K562 (cell line): ENCODE data around the gene CTU1. TPM values are rescaled to one million over a fixed set of nuclear protein-coding genes. Genes with fewer than 3 reads are reported as not detected.

Experiments used
- ATAC-seq: fragments of 200-7000 bp; cut with Tn5 transposase; 3 replicates; pipeline ENCODE4 v1.9.1; 2020; ENCODE audit warnings: moderate library complexity
- BruUV-seq: library from RNA; stranded (reverse); fragments of 400-500 nt; replicated peaks from 2 replicates; lab custom pipeline; 2021; lab: Mats Ljungman, UMichigan
- CTCF ChIA-PET: fragments of 300-600 bp; formaldehyde crosslinking; extraction: SDS; loops from one replicate; lab custom pipeline; 2021; ENCODE audit warnings: low intra/inter-chr PET ratio; lab: Yijun Ruan, JAX
- POLR2A ChIA-PET: fragments of 300-600, 350-650 bp; sonication (Branson Sonifier 250); formaldehyde crosslinking; extraction: SDS; loops from one replicate; lab custom pipeline; 2021; ENCODE audit warnings: antibody characterized with exemption, inconsistent platforms; lab: Yijun Ruan, JAX
- DNase-seq, 4 experiments: peaks; one replicate each; pipeline versions ENCODE4 v3.0.0 to v3.0.0-alpha.2; 2011 to 2018; ENCODE audit warnings: low spot score in 3 of 4, mixed read lengths in 3 of 4; ENCODE audit errors: extremely low read depth in 1 of 4
- FAIRE-seq: peaks from 2 replicates; lab custom pipeline; 2011; peaks lifted over from hg19 to GRCh38; lab: Jason Lieb, UNC
- H2AFZ ChIP-seq: 2 replicates; pipeline ENCODE4 v1.6.0; 2011; ENCODE audit warnings: low read depth, low read length, control low read depth, inconsistent platforms
- H3K27ac ChIP-seq: fragments of 200-600 bp; 3 replicates; pipeline ENCODE4 v1.8.0; 2011; ENCODE audit warnings: low read depth, mild to moderate bottlenecking, control low read depth, inconsistent platforms, low read length, moderate library complexity, mixed read lengths; ENCODE audit errors: extremely low read depth
- H3K27me3 ChIP-seq, 2 experiments: fragments of 300-600 bp in 1 of 2; 2 replicates in 1 of 2; 3 replicates in 1 of 2; pipeline versions ENCODE4 v1.6.0 to v1.8.0; 2011; ENCODE audit warnings: inconsistent platforms in 2 of 2, low read length in 2 of 2, mild to moderate bottlenecking in 1 of 2, mixed read lengths in 1 of 2, moderate library complexity in 1 of 2; ENCODE audit not compliant: control insufficient read depth in 2 of 2, insufficient read depth in 2 of 2
- H3K36me3 ChIP-seq: fragments of 300-600 bp; 3 replicates; pipeline ENCODE4 v1.8.0; 2011; ENCODE audit warnings: mild to moderate bottlenecking, low read length, inconsistent platforms; ENCODE audit not compliant: control insufficient read depth, insufficient read depth
- H3K4me1 ChIP-seq, 2 experiments: fragments of 200-600 bp in 1 of 2; replicated peaks in 1 of 2; 2 replicates in 1 of 2; 3 replicates in 1 of 2; pipeline versions ENCODE4 v1.5.1 to v1.8.0; 2011; ENCODE audit warnings: inconsistent platforms in 2 of 2, low read length in 2 of 2, mild to moderate bottlenecking in 1 of 2, mixed read lengths in 1 of 2, moderate library complexity in 1 of 2; ENCODE audit not compliant: control insufficient read depth in 2 of 2, insufficient read depth in 2 of 2
- H3K4me2 ChIP-seq: 2 replicates; pipeline ENCODE4 v1.6.1; 2011; ENCODE audit warnings: low read length, control low read depth, inconsistent platforms, mixed read lengths; ENCODE audit not compliant: insufficient read depth
- H3K4me3 ChIP-seq: fragments of 200-600 bp; sonication (generic), shearing (Covaris generic); 2 replicates; pipeline ENCODE4 v1.5.1; 2016; ENCODE audit warnings: control low read depth, inconsistent platforms
- H3K79me2 ChIP-seq: fragments of 200-600 bp; 3 replicates; pipeline ENCODE4 v1.8.0; 2011; ENCODE audit warnings: low read length, inconsistent platforms; ENCODE audit not compliant: control insufficient read depth, insufficient read depth
- H3K9ac ChIP-seq, 2 experiments: 2 replicates each; pipeline versions ENCODE4 v1.6.0 to v1.6.1; 2011; ENCODE audit warnings: low read depth in 2 of 2, low read length in 2 of 2, control low read depth in 1 of 2, inconsistent platforms in 1 of 2, mild to moderate bottlenecking in 1 of 2, mixed read lengths in 1 of 2; ENCODE audit not compliant: insufficient read depth in 1 of 2
- H3K9me1 ChIP-seq: one replicate; pipeline ENCODE4 v1.6.0; 2011; ENCODE audit warnings: inconsistent platforms, mild to moderate bottlenecking, low read length, moderate library complexity; ENCODE audit not compliant: control insufficient read depth, insufficient read depth
- H3K9me3 ChIP-seq: replicated peaks from 2 replicates; pipeline ENCODE4 v1.5.1; 2011; ENCODE audit warnings: low read depth, low read length, inconsistent platforms; ENCODE audit not compliant: control insufficient read depth, insufficient read depth
- H4K20me1 ChIP-seq: replicated peaks from 2 replicates; pipeline ENCODE4 v1.6.1; 2011; ENCODE audit warnings: low read length, inconsistent platforms, mixed read lengths; ENCODE audit not compliant: control insufficient read depth, insufficient read depth
- CCAR2 ChIP-seq: fragments of 200-400 bp; formaldehyde crosslinking; IDR thresholded peaks from 2 replicates; pipeline ENCODE4 v1.6.1; 2017; ENCODE audit warnings: mild to moderate bottlenecking, low read depth, low read length
- CREM ChIP-seq: IDR thresholded peaks from 2 replicates; pipeline ENCODE4 v1.6.1; 2014; ENCODE audit warnings: antibody characterized with exemption, low read depth
- HDAC2 ChIP-seq: fragments of 450-650 bp; IDR thresholded peaks from 2 replicates; pipeline ENCODE4 v1.6.1; 2016; ENCODE audit warnings: mild to moderate bottlenecking
- KAT7 ChIP-seq: sonication (generic); formaldehyde crosslinking; IDR thresholded peaks from 2 replicates; pipeline ENCODE4 v1.8.0; 2022; ENCODE audit warnings: missing genetic modification reagents, mild to moderate bottlenecking, borderline replicate concordance
- MBD2 ChIP-seq: sonication (generic); IDR thresholded peaks from 2 replicates; pipeline ENCODE4 v1.6.1; 2016; ENCODE audit warnings: low read depth, borderline replicate concordance
- POLR3A ChIP-seq: IDR thresholded peaks from 2 replicates; pipeline ENCODE4 v1.6.1; 2011; ENCODE audit warnings: borderline replicate concordance, mild to moderate bottlenecking, moderate library complexity; ENCODE audit not compliant: insufficient read length, insufficient read depth; ENCODE audit errors: extremely low read depth
- SRSF7 ChIP-seq: fragments of 200-400 bp; formaldehyde crosslinking; optimal IDR thresholded peaks from 2 replicates; pipeline ENCODE3; 2017; ENCODE audit warnings: mild to moderate bottlenecking, low read depth, low read length
- TFAM ChIP-seq: fragments of 250-450 bp; sonication (Bioruptor Pico); conservative IDR thresholded peaks from 2 replicates; pipeline ENCODE4 v1.5.0; 2021; ENCODE audit warnings: mild to moderate bottlenecking, moderate library complexity
- WGBS: fragments of 100-300 bp; shearing (Covaris generic); methylation state at CpG from one replicate; pipeline ENCODE4 v1.1.6; 2016; ENCODE audit warnings: low coverage, mixed read lengths; ENCODE audit not compliant: insufficient coverage; ENCODE audit errors: missing lambda C conversion rate; 5-methylcytosine and 5-hydroxymethylcytosine counted together
- in situ Hi-C: fragments of 300-500 bp; cut with MboI; formaldehyde crosslinking; loops from 4 replicates; pipeline ENCODE4 v1.15.0; 2018; ENCODE audit warnings: inconsistent platforms, mixed read lengths
- intact Hi-C: fragments of 100-400 bp; cut with micrococcal nuclease; formaldehyde crosslinking; loops from 2 replicates; pipeline ENCODE4 v1.14.2; 2022
- polyA plus RNA-seq, 8 experiments: library from polyadenylated mRNA; depleted of rRNA in 4 of 8; stranded (reverse) in 5 of 8; unstranded in 3 of 8; fragments of >200 nt; fragmentation: Nextera tagmentation in 2 of 8; fragmentation: Illumina TruSeq in 1 of 8; extraction: Ambion mirVana in 2 of 8; extraction: Trizol in 1 of 8; gene quantifications; 2 replicates each; pipeline versions ENCODE4 v1.2.1 to v1.2.3, GENCODE V29; 2011 to 2014; ENCODE audit warnings: inconsistent platforms in 1 of 8, missing spikeins in 1 of 8
- total RNA-seq, 7 experiments: library from RNA; depleted of rRNA in 6 of 7; stranded (reverse); fragments of >200 nt in 6 of 7; fragmentation: Illumina TruSeq in 2 of 7; extraction: Trizol in 2 of 7; gene quantifications; 2 replicates each; pipeline versions ENCODE4 v1.2.1 to v1.2.3, GENCODE V29; 2011 to 2021; ENCODE audit warnings: low replicate concordance in 1 of 7

The CTU1 gene
- total and polyA plus RNA-seq, 9 of the 15 experiments (the other 6 are each of a cell fraction or from before 2014, with no cell fraction given) = 0.03 to 18.4 (median 2.3) TPM; not detected in 1

DNA sequence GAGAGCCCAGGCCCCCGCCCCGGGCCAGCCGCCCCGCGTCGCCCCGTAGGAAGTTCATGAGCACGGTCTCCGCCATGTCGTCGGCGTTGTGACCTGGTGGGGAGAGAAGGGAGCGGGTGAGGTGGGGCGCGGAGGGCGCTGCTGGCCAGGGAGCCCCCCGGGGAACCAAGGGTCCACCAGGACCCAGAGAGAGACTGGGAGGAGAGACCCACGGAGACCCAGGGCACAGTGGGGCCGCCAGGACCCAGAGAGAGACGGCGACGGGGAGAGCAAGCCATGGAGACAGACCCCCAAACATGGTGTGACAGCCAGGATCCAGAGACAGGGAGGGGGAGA lies 9.2 kb downstream of the CTU1 start:
- peaks cover 0 to 4% of the 10 kb centered on the region in 2 experiments; a peak in 2 of 5 replicates for H3K4me1 ChIP-seq
- peaks cover 8% of the 10 kb centered on the region for H4K20me1 ChIP-seq
- H3K9ac ChIP-seq = no peak overlapping the region
- H3K27me3 ChIP-seq = no peaks in the 10 kb centered on the region; a peak in 2 of 5 replicates
- BruUV-seq = no TSS peak
- peaks cover 31% of the 10 kb centered on the region; the same call in 2 of the 3 replicates for H3K36me3 ChIP-seq
- H3K9me1 ChIP-seq = peaks cover 5% of the 10 kb centered on the region
- in situ Hi-C loops = loop anchor here (10.0 kb wide), 1 partner anchor 394 kb away; no protein-coding TSS in a partner anchor
- no peak overlapping the region for H3K27ac ChIP-seq
- FAIRE-seq (no peak), ATAC-seq (no peak), DNase-seq (no peak)
- intact Hi-C loops = no loop called here
- no peaks in the 10 kb centered on the region for H3K9me3 ChIP-seq
- no peak overlapping the region for H2AFZ ChIP-seq
- H3K79me2 ChIP-seq = 0 out of 3 replicates have a peak, but pooled peaks cover 4% of the 10 kb centered on the region
- CTCF ChIA-PET = no interaction called here
- WGBS = 100% methylated on average over 3 of the region's 22 CpGs
- POLR2A ChIA-PET = interaction anchor here (0.6 kb wide), 1 partner anchor 307 kb away, joined by 3 read pairs; no protein-coding TSS in a partner anchor
- H3K4me2 ChIP-seq = no peak overlapping the region
- TF ChIP-seq CCAR2 = no peak
- TF ChIP-seq POLR3A = no peak
- no peak for TF ChIP-seq MBD2
- TF ChIP-seq HDAC2 = no peak
- no peak for TF ChIP-seq TFAM (CRISPR knock-in tag)
- TF ChIP-seq KAT7 = no peak
- TF ChIP-seq CREM = no peak
- TF ChIP-seq SRSF7 = no peak
- TF ChIP-seq, all 486 proteins: peak for 0
- H3K4me3 ChIP-seq = no peak overlapping the region
